Upper lobe of right lung (tissue), 1 donor: ENCODE measurements around the gene PAX9. TPM values are rescaled to one million over a fixed set of nuclear protein-coding genes. Genes with fewer than 3 reads are reported as not detected.
A peak's percentile ranks its signal among the peaks of the same experiment; 100 is the strongest.

Source experiments
- ATAC-seq: fragments of 200-7000 bp; cut with Tn5 transposase; one replicate; pipeline ENCODE4 v1.9.1; 2020; ENCODE audit warnings: mild to moderate bottlenecking, moderate library complexity
- DNase-seq: peaks from one replicate; pipeline ENCODE4 v3.0.0-alpha.2; 2020
- H3K27ac ChIP-seq: fragments of 200-600 bp; one replicate; pipeline ENCODE4 v1.8.0; 2022
- H3K27me3 ChIP-seq: fragments of 200-600 bp; one replicate; pipeline ENCODE4 v1.8.0; 2022; ENCODE audit warnings: mild to moderate bottlenecking
- H3K36me3 ChIP-seq: fragments of 200-600 bp; one replicate; pipeline ENCODE4 v1.8.0; 2022
- H3K4me1 ChIP-seq: fragments of 200-600 bp; one replicate; pipeline ENCODE4 v1.8.0; 2022
- H3K4me3 ChIP-seq: fragments of 200-600 bp; one replicate; pipeline ENCODE4 v1.8.0; 2022; ENCODE audit warnings: mild to moderate bottlenecking
- H3K9me3 ChIP-seq: fragments of 200-600 bp; one replicate; pipeline ENCODE4 v1.8.0; 2022
- intact Hi-C: fragments of 100-400 bp; cut with DNase I; formaldehyde crosslinking; loops from one replicate; pipeline ENCODE4 v1.11.0; 2022
- total RNA-seq: library from RNA; stranded (reverse); fragmentation: NEBNext Ultra II Directional; extraction: Animal tissue kit (Norgen Biotek cat#: 25700); gene quantifications from one replicate; pipeline ENCODE4 v1.2.1, GENCODE V29; 2021
- TF ChIP-seq, protein P1 (sequence below): fragments of 200-600 bp; IDR thresholded peaks from one replicate; pipeline ENCODE4 v1.8.0; 2022; ENCODE audit warnings: antibody characterized with exemption
- donor health status: DM: no; HTN: yes; CAD: no; lungs with severe emphysema.

The PAX9 gene
- total RNA-seq, 1 donor from 2014 or later, result 0.78 TPM

DNA sequence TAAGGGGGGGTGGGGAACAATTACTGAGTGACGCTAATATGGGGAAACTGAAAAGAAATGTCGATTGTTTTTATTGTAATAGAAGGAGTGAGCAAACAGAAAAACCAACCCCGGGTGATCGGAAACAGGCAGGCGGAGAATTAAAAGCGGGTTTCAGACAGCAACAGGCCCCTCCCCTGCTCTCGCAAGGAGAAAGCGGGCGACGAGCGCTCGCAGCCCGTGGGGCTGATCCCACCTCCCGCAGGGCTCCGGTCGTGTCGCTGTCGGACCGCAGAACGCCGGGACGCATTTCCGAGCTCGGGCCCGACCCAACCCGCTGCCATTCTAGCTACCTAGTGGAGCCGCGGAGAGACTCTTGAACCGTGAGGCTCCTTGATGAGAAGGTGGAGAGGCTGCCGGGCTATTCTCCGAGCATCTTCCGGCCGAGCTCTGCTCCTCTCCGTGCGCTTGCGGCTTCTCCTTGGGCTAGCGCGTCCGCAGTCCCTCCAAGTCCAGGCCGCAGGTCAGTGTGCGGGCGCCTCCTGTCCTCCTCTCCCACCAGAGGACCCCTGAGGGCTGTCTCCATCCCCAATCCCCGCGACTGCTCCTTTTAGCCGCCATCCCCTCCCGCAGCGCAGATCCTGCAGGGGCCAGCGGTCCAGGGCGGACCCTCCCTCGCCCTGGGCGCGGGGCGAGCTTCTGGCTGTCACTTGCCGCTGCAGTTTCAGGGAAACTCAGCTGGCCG lies 4.1 kb upstream of the PAX9 start:
- ATAC-seq (no peak), DNase-seq (no peak)
- H3K27ac ChIP-seq, result no peak overlapping the region
- TF ChIP-seq, protein P1, sequence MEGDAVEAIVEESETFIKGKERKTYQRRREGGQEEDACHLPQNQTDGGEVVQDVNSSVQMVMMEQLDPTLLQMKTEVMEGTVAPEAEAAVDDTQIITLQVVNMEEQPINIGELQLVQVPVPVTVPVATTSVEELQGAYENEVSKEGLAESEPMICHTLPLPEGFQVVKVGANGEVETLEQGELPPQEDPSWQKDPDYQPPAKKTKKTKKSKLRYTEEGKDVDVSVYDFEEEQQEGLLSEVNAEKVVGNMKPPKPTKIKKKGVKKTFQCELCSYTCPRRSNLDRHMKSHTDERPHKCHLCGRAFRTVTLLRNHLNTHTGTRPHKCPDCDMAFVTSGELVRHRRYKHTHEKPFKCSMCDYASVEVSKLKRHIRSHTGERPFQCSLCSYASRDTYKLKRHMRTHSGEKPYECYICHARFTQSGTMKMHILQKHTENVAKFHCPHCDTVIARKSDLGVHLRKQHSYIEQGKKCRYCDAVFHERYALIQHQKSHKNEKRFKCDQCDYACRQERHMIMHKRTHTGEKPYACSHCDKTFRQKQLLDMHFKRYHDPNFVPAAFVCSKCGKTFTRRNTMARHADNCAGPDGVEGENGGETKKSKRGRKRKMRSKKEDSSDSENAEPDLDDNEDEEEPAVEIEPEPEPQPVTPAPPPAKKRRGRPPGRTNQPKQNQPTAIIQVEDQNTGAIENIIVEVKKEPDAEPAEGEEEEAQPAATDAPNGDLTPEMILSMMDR, result no peak
- intact Hi-C loops, result no loop called here
- H3K4me3 ChIP-seq, result peak overlapping the region; percentile 5
- H3K9me3 ChIP-seq, result no peaks in the 10 kb centered on the region
- peaks cover 21% of the 10 kb centered on the region for H3K4me1 ChIP-seq
- no peaks in the 10 kb centered on the region for H3K36me3 ChIP-seq
- H3K27me3 ChIP-seq, result peaks cover 100% of the 10 kb centered on the region

- H3K4me1 ChIP-seq, result peaks cover 29% of the 10 kb centered on the region
- H3K4me3 ChIP-seq, result no peak overlapping the region
Observed at GRCh38 chr14:36658123-36659009, 3.3 kb upstream of the PAX9 start.

GRCh38 chr14:36659010-36659821 lies 2.4 kb upstream of the PAX9 start:
- no peak overlapping the region for H3K4me3 ChIP-seq
- H3K27me3 ChIP-seq, result peaks cover 100% of the 10 kb centered on the region
- no peak for DNase-seq

More at GRCh38 chr14:36658123-36659009, 3.3 kb upstream of the PAX9 start:
- H3K27ac ChIP-seq, result no peak overlapping the region
- DNase-seq, result no peak
- no peaks in the 10 kb centered on the region for H3K9me3 ChIP-seq
- intact Hi-C loops, result no loop called here
- peaks cover 100% of the 10 kb centered on the region for H3K27me3 ChIP-seq
- TF ChIP-seq, protein P1, result no peak
- no peak for ATAC-seq
- no peaks in the 10 kb centered on the region for H3K36me3 ChIP-seq

DNA sequence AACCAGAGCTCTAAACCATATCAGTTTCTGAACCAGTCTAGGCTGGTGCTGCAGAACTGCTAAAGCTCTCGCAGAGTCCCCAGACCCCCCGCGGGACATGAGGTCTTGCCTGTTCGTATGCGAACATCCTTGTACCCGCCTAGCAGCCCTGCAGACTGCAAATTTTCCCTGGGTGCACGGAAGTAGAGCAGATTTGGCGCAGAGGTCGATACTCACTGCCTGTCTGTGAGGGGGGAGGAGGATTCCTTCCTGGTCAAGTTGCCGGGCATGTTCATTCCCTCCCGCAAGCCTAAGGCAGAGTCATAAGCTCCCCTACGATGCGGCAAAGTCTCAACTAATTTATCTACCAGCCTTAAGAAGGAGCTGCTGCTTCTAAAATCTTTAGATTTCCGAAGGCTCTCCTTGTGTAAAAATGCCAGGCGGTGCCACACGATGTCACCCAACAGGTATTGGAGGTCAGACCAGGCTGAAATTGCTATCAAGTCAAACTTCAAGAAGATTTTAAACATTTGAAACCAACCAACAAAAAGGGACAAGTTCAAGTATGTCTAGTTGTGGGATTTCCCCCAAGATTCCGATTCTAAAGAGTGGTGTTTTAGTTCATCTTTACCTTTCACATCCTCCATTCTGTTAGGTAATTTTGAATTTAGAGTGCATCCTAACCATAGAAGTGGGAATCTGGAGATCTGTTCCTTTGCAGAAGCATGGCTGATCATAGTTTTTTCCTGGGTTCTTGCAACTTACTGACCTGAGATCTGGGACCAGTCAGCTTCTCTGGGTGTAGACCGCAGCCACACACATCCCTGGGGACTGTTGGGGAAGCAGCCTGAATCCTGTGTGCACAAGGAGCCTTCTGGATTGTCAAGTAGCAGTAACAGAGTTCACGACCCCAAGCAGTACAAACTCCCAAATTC lies 1.6 kb upstream of the PAX9 start:
- intact Hi-C loops, result no loop called here
- Histone ChIP-seq H3K9me3 (no peaks in the 10 kb centered on the region), H3K36me3 (no peaks in the 10 kb centered on the region), H3K27ac (no peak overlapping the region), H3K27me3 (peaks cover 100% of the 10 kb centered on the region), H3K4me1 (peaks cover 39% of the 10 kb centered on the region), H3K4me3 (no peak overlapping the region)
- ATAC-seq (no peak), DNase-seq (no peak)
- TF ChIP-seq, protein P1, result no peak

More at GRCh38 chr14:36659010-36659821, 2.4 kb upstream of the PAX9 start:
- intact Hi-C loops, result no loop called here
- Histone ChIP-seq H3K9me3 (no peaks in the 10 kb centered on the region), H3K36me3 (no peaks in the 10 kb centered on the region), H3K27ac (no peak overlapping the region), H3K4me1 (peaks cover 38% of the 10 kb centered on the region)
- TF ChIP-seq, protein P1, result no peak
- ATAC-seq, result no peak
